ENCODE results near the gene SHC4.

GRCh38 chr15:48978638-48979037 lies 14.9 kb upstream of the SHC4 start:
- TF ChIP-seq POLR2A (IDR thresholded peaks at IDR 0.05; ENCODE audit: low read length) (no peak), GATA1 (IDR thresholded peaks at IDR 0.05; ENCODE audit: low read depth, low read length) (no peak)

Measured in erythroblast (primary cell).